ENCODE data around the gene ADARB2.

ADARB2 gene

GRCh38 chr10:1273372-1274105 is 463.8 kb downstream of the ADARB2 start:
- CTCF ChIA-PET, result no interaction called here

GRCh38 chr10:1272777-1273161 is 464.6 kb downstream of the ADARB2 start:
- DNase-seq (ENCODE audit: low read depth, low spot score), result no peak
- ChIA-PET POLR2A (no interaction called here), CTCF (no interaction called here)
- TF ChIP-seq CTCF (IDR thresholded peaks at IDR 0.05; ENCODE audit: insufficient read depth, low read length, missing control alignments), result no peak
- H3K4me3 ChIP-seq (ENCODE audit: low read depth, low read length), result no peak overlapping the region

More at GRCh38 chr10:1273372-1274105, 463.8 kb downstream of the ADARB2 start:
- H3K4me3 ChIP-seq (ENCODE audit: low read depth, low read length), result no peak overlapping the region
- TF ChIP-seq CTCF (IDR thresholded peaks at IDR 0.05; ENCODE audit: insufficient read depth, low read length, missing control alignments), result no peak
- no peak for DNase-seq (ENCODE audit: low read depth, low spot score)
- POLR2A ChIA-PET, result no interaction called here

- TF ChIP-seq CTCF (IDR thresholded peaks at IDR 0.05; ENCODE audit: insufficient read depth, low read length, missing control alignments), result no peak
- no peak overlapping the region for H3K4me3 ChIP-seq (ENCODE audit: low read depth, low read length)
- ChIA-PET CTCF (no interaction called here), POLR2A (no interaction called here)
- no peak for DNase-seq (ENCODE audit: low read depth, low spot score)
Measured at GRCh38 chr10:1272079-1272776, 465.1 kb downstream of the ADARB2 start.

GRCh38 chr10:1270906-1271305 is 466.4 kb downstream of the ADARB2 start:
- H3K4me3 ChIP-seq (ENCODE audit: low read depth, low read length), result no peak overlapping the region
- ChIA-PET CTCF (no interaction called here), POLR2A (no interaction called here)
- no peak for TF ChIP-seq CTCF (IDR thresholded peaks at IDR 0.05; ENCODE audit: insufficient read depth, low read length, missing control alignments)
- no peak for DNase-seq (ENCODE audit: low read depth, low spot score)

GRCh38 chr10:1270490-1270889 is 466.8 kb downstream of the ADARB2 start:
- ChIA-PET CTCF (no interaction called here), POLR2A (no interaction called here)
- DNase-seq (ENCODE audit: low read depth, low spot score), result no peak
- no peak overlapping the region for H3K4me3 ChIP-seq (ENCODE audit: low read depth, low read length)
- no peak for TF ChIP-seq CTCF (IDR thresholded peaks at IDR 0.05; ENCODE audit: insufficient read depth, low read length, missing control alignments)

- POLR2A ChIA-PET, result no interaction called here
- CTCF ChIA-PET, result no interaction called here
- H3K4me3 ChIP-seq (ENCODE audit: low read depth, low read length), result no peak overlapping the region
- TF ChIP-seq CTCF (IDR thresholded peaks at IDR 0.05; ENCODE audit: insufficient read depth, low read length, missing control alignments), result no peak
- no peak for DNase-seq (ENCODE audit: low read depth, low spot score)
Measured at GRCh38 chr10:1268831-1269230, 468.5 kb downstream of the ADARB2 start.

Data from AG04449 (cell line).